Uterus (tissue), 4 donors: Measurements from ENCODE around the gene PRDX6. TPM values are rescaled to one million over a fixed set of nuclear protein-coding genes. Genes with fewer than 3 reads are reported as not detected.
"Not testable (repeated sequence)": the region's sequence is repeated elsewhere in the genome, so short reads cannot be mapped to it uniquely, and the experiment has no call there.

Experiments
- DNase-seq, 2 donors: peaks; one replicate each; pipeline ENCODE4 v3.0.0-alpha.2; 2019 to 2020
- H3K27ac ChIP-seq, 2 donors: fragments of 200-600 bp; sonication (generic); 1 replicate in 1 of 2; 2 replicates in 1 of 2; pipeline ENCODE4 v1.5.1; 2016 to 2018
- H3K27me3 ChIP-seq, 2 donors: fragments of 200-600 bp; sonication (generic); one replicate each; pipeline ENCODE4 v1.5.1; 2018 to 2019; ENCODE audit warnings: control low read depth in 1 of 2
- H3K36me3 ChIP-seq, 2 donors: fragments of 200-600 bp; sonication (generic); one replicate each; pipeline ENCODE4 v1.5.1; 2019; ENCODE audit warnings: control low read depth in 1 of 2
- H3K4me1 ChIP-seq, 2 donors: fragments of 200-600 bp; sonication (generic); one replicate each; pipeline ENCODE4 v1.5.1; 2018 to 2019; ENCODE audit warnings: control low read depth in 1 of 2
- H3K4me3 ChIP-seq, 2 donors: fragments of 200-600 bp; sonication (generic); 1 replicate in 1 of 2; 2 replicates in 1 of 2; pipeline ENCODE4 v1.5.1; 2018 to 2019; ENCODE audit warnings: mild to moderate bottlenecking in 1 of 2
- H3K9me3 ChIP-seq, 2 donors: fragments of 200-600 bp; sonication (generic); one replicate each; pipeline ENCODE4 v1.5.1; 2019; ENCODE audit warnings: control low read depth in 1 of 2
- CTCF ChIP-seq, 4 experiments: fragments of 200-600 bp in 2 of 4; fragments of 450-650 bp in 2 of 4; sonication (generic) in 2 of 4; IDR thresholded peaks; one replicate each; pipeline ENCODE4 v1.5.1; 2016 to 2019; ENCODE audit warnings: antibody characterized with exemption in 4 of 4, mild to moderate bottlenecking in 2 of 4, moderate library complexity in 1 of 4
- POLR2A ChIP-seq, 2 donors: fragments of 450-650 bp; IDR thresholded peaks; one replicate each; pipeline ENCODE4 v1.6.1; 2016; ENCODE audit warnings: antibody characterized with exemption in 2 of 2, mild to moderate bottlenecking in 1 of 2, moderate library complexity in 1 of 2
- intact Hi-C: fragments of 100-400 bp; cut with DNase I; formaldehyde crosslinking; loops from one replicate; pipeline ENCODE4 v1.15.1; 2023; ENCODE audit warnings: low total_unique reads
- total RNA-seq, 4 donors: library from RNA; depleted of rRNA in 3 of 4; stranded (reverse); fragments of >200 nt in 3 of 4; gene quantifications; one replicate each; pipeline versions ENCODE4 v1.1.0 to v1.2.4, GENCODE V29; 2014 to 2023
- donor health status: DM: yes; HTN: yes; CAD: no.

Gene PRDX6
- total RNA-seq, 4 donors from 2014 or later = 51.2 to 218 (median 144) TPM

GRCh38 chr1:173469656-173470055, 7.5 kb upstream of the PRDX6 start:
- intact Hi-C loops = no loop called here
- H3K4me3 ChIP-seq = no peak overlapping the region
- H3K4me1 ChIP-seq = no peaks in the 10 kb centered on the region
- TF ChIP-seq CTCF (IDR thresholded peaks at IDR 0.05) = no peak
- no peak for TF ChIP-seq POLR2A (IDR thresholded peaks at IDR 0.05)
- H3K36me3 ChIP-seq = no peaks in the 10 kb centered on the region
- no peaks in the 10 kb centered on the region for H3K9me3 ChIP-seq
- no peaks in the 10 kb centered on the region for H3K27me3 ChIP-seq
- H3K27ac ChIP-seq = no peak overlapping the region
- DNase-seq = no peak

- TF ChIP-seq CTCF (IDR thresholded peaks at IDR 0.05) (no peak), POLR2A (IDR thresholded peaks at IDR 0.05) (no peak)
- H3K4me1 ChIP-seq = no peaks in the 10 kb centered on the region
- no peak for DNase-seq
- H3K36me3 ChIP-seq = no peaks in the 10 kb centered on the region
- H3K27me3 ChIP-seq = no peaks in the 10 kb centered on the region
- no peak overlapping the region for H3K27ac ChIP-seq
- H3K9me3 ChIP-seq = no peaks in the 10 kb centered on the region
- no peak overlapping the region for H3K4me3 ChIP-seq
- intact Hi-C loops = no loop called here
These were observed 6.5 kb upstream of the PRDX6 start for GRCh38 chr1:173470608-173471007.

GRCh38 chr1:173473599-173474011, 3.5 kb upstream of the PRDX6 start:
- Histone ChIP-seq H3K9me3 (no peaks in the 10 kb centered on the region), H3K27ac (peak overlapping the region; percentile 93 to 95), H3K4me3 (no peak overlapping the region), H3K36me3 (no peaks in the 10 kb centered on the region), H3K4me1 (no peaks in the 10 kb centered on the region), H3K27me3 (no peaks in the 10 kb centered on the region)
- no peak for DNase-seq
- TF ChIP-seq POLR2A (IDR thresholded peaks at IDR 0.05) (no peak), CTCF (IDR thresholded peaks at IDR 0.05) (no peak)
- intact Hi-C loops = no loop called here

GRCh38 chr1:173474097-173474779, 2.9 kb upstream of the PRDX6 start:
- Histone ChIP-seq H3K9me3 (no peaks in the 10 kb centered on the region), H3K27ac (peak overlapping the region; percentile 93 to 95), H3K4me1 (peaks cover 0 to 5% of the 10 kb centered on the region in 2 donors), H3K4me3 (no peak overlapping the region), H3K36me3 (no peaks in the 10 kb centered on the region), H3K27me3 (no peaks in the 10 kb centered on the region)
- intact Hi-C loops = no loop called here
- TF ChIP-seq POLR2A (IDR thresholded peaks at IDR 0.05) (no peak), CTCF (IDR thresholded peaks at IDR 0.05) (no peak)
- DNase-seq = no peak

GRCh38 chr1:173474780-173475421, 2.2 kb upstream of the PRDX6 start:
- H3K9me3 ChIP-seq, intact Hi-C loops, H3K27me3 ChIP-seq, H3K4me1 ChIP-seq, DNase-seq, H3K36me3 ChIP-seq: not testable (repeated sequence)
- Histone ChIP-seq H3K27ac (peak overlapping the region; percentile 93 to 95), H3K4me3 (peak overlapping the region in 1 of 2 donors; percentile 87)
